Measurements from ENCODE around the gene USO1. TPM values are rescaled to one million over a fixed set of nuclear protein-coding genes. Genes with fewer than 3 reads are reported as not detected.

USO1 gene
- total RNA-seq, 1 experiment from 2014 or later: 110 TPM

GRCh38 chr4:75845992-75846391 lies 121.6 kb downstream of the USO1 start:
- no peak overlapping the region for H3K4ac ChIP-seq (ENCODE audit: low read depth, low read length)
- H2BK15ac ChIP-seq (ENCODE audit: low read depth, low read length): no peak overlapping the region
- no peak overlapping the region for H4K5ac ChIP-seq (ENCODE audit: insufficient read length, low read depth, low read length)
- Mint-ChIP-seq H3K9me3 (no peaks in the 10 kb centered on the region), H3K4me3 (no peak overlapping the region), H3K4me1 (peaks cover 24 to 26% of the 10 kb centered on the region in 2 experiments), H3K27me3 (ENCODE audit: low read depth) (no peaks in the 10 kb centered on the region), H3K27ac (no peak overlapping the region), H3K36me3 (ENCODE audit: insufficient read depth in 1 of 3, low read depth in 3 of 3) (no peaks in the 10 kb centered on the region)
- TF ChIP-seq CTCF (conservative IDR thresholded peaks at IDR 0.05): no peak
- no peak overlapping the region for H2BK5ac ChIP-seq (ENCODE audit: insufficient read length, low read length)
- no peaks in the 10 kb centered on the region for H3K9me3 ChIP-seq (ENCODE audit: control insufficient read depth, low read depth, low read length)
- H4K20me1 ChIP-seq (ENCODE audit: control insufficient read depth, insufficient read depth, insufficient read length): no peaks in the 10 kb centered on the region
- no peak overlapping the region for H2AFZ ChIP-seq (ENCODE audit: low read length)
- H4K8ac ChIP-seq (replicated peaks; ENCODE audit: insufficient read length, low read depth, low read length): no peak overlapping the region
- H2BK20ac ChIP-seq (ENCODE audit: low read depth, low read length, poor library complexity, severe bottlenecking): no peak overlapping the region
- no peak overlapping the region for H3K23ac ChIP-seq (ENCODE audit: insufficient read length, low read depth, low read length)
- no peak overlapping the region for H4K91ac ChIP-seq (ENCODE audit: insufficient read length, low read depth, low read length)
- no peak overlapping the region for H3K9ac ChIP-seq (ENCODE audit: extremely low read depth, insufficient read length, low read length)
- no peak overlapping the region for H3K14ac ChIP-seq (ENCODE audit: insufficient read depth, low read length)
- H2BK12ac ChIP-seq (ENCODE audit: insufficient read length, low read depth, low read length): no peak overlapping the region
- H3K23me2 ChIP-seq (ENCODE audit: insufficient read length, low read depth, low read length, poor library complexity, severe bottlenecking): no peaks in the 10 kb centered on the region
- H3K79me1 ChIP-seq (ENCODE audit: insufficient read depth, low read depth, low read length, poor library complexity, severe bottlenecking): no peaks in the 10 kb centered on the region
- no peaks in the 10 kb centered on the region for H3K27me3 ChIP-seq (ENCODE audit: insufficient read depth, low read length)
- no peak overlapping the region for H2BK120ac ChIP-seq (ENCODE audit: low read depth, low read length, poor library complexity, severe bottlenecking)
- no peak overlapping the region for H3K18ac ChIP-seq (ENCODE audit: insufficient read length, low read depth, low read length)
- H3K4me1 ChIP-seq (ENCODE audit: insufficient read depth, low read length): peaks cover 11% of the 10 kb centered on the region; the same call in 1 of the 2 replicates
- DNase-seq: no peak
- no peak overlapping the region for H3K27ac ChIP-seq (ENCODE audit: insufficient read length, low read depth, low read length)
- no peak overlapping the region for H3T11ph ChIP-seq (ENCODE audit: low read length)
- H3K4me2 ChIP-seq (ENCODE audit: insufficient read depth, insufficient read length, low read length): no peak overlapping the region
- WGBS (ENCODE audit: extremely low coverage, insufficient read length, low lambda C conversion rate): no CpG with 5 or more reads among the region's 2 CpGs
- H2AK5ac ChIP-seq (ENCODE audit: insufficient read length, low read length): no peak overlapping the region
- no peaks in the 10 kb centered on the region for H3K79me2 ChIP-seq (ENCODE audit: insufficient read depth, low read length)
- no peak overlapping the region for H3K56ac ChIP-seq (ENCODE audit: insufficient read length, low read depth, low read length)

Measured in H9 (cell line).